B cell (primary cell): ENCODE results near the gene GORAB. TPM values are rescaled to one million over a fixed set of nuclear protein-coding genes. Genes with fewer than 3 reads are reported as not detected.

Source experiments
- ATAC-seq: fragments of 200-7000 bp; cut with Tn5 transposase; one replicate; pipeline ENCODE4 v1.10.0; 2021; ENCODE audit warnings: low read depth, mild to moderate bottlenecking, moderate number of reproducible peaks, moderate library complexity
- CTCF ChIA-PET: fragments of 350-600 bp; sonication (Branson Sonifier 250); formaldehyde crosslinking; loops from one replicate; lab custom pipeline; 2021; ENCODE audit warnings: antibody characterized with exemption, inconsistent platforms; lab: Charles Lee
- POLR2A ChIA-PET: fragments of 350-600 bp; sonication (Branson Sonifier 250); formaldehyde crosslinking; loops from one replicate; lab custom pipeline; 2021; ENCODE audit warnings: antibody characterized with exemption; lab: Charles Lee
- DNase-seq: peaks from one replicate; pipeline ENCODE4 v3.0.0; 2013
- H2AFZ ChIP-seq: 2 replicates; pipeline ENCODE4 v1.6.1; 2012; ENCODE audit warnings: mild to moderate bottlenecking, low read depth, low read length; ENCODE audit not compliant: insufficient read depth, poor library complexity, severe bottlenecking
- H3K27ac ChIP-seq, 2 donors: 1 replicate in 1 of 2; 2 replicates in 1 of 2; pipeline ENCODE4 v1.5.1; 2012 to 2013; ENCODE audit warnings: low read length in 2 of 2, mild to moderate bottlenecking in 2 of 2, moderate library complexity in 1 of 2
- H3K27me3 ChIP-seq, 4 experiments: fragments of 200-600 bp in 1 of 4; sonication (generic) in 1 of 4; replicated peaks in 1 of 4; 1 replicate in 2 of 4; 2 replicates in 2 of 4; pipeline versions ENCODE4 v1.6.1 to v1.7.0; 2013 to 2016; ENCODE audit warnings: low read length in 3 of 4, mild to moderate bottlenecking in 2 of 4, mixed read lengths in 1 of 4, moderate library complexity in 1 of 4; ENCODE audit not compliant: insufficient read depth in 4 of 4, control insufficient read depth in 3 of 4; ENCODE audit errors: control extremely low read depth in 1 of 4
- H3K36me3 ChIP-seq, 2 experiments: replicated peaks in 1 of 2; 1 replicate in 1 of 2; 2 replicates in 1 of 2; pipeline versions ENCODE4 v1.6.1 to v1.7.1; 2013; ENCODE audit warnings: low read length in 1 of 2; ENCODE audit not compliant: insufficient read depth in 2 of 2, control insufficient read depth in 1 of 2; ENCODE audit errors: control extremely low read depth in 1 of 2, extremely low read depth in 1 of 2
- H3K4me1 ChIP-seq, 2 donors: fragments of 200-600 bp in 1 of 2; sonication (generic) in 1 of 2; 1 replicate in 1 of 2; 2 replicates in 1 of 2; pipeline versions ENCODE4 v1.5.1 to v1.6.1; 2013 to 2017; ENCODE audit warnings: low read length in 2 of 2; ENCODE audit not compliant: control insufficient read depth in 2 of 2, insufficient read depth in 2 of 2
- H3K4me2 ChIP-seq: replicated peaks from 2 replicates; pipeline ENCODE3; 2012; ENCODE audit warnings: mild to moderate bottlenecking, low read depth, low read length; ENCODE audit not compliant: poor library complexity, severe bottlenecking
- H3K4me3 ChIP-seq, 5 experiments: fragments of 200-600 bp in 1 of 5; sonication (generic) in 1 of 5; 1 replicate in 3 of 5; 2 replicates in 2 of 5; pipeline versions ENCODE4 v1.5.1 to v1.7.0; 2011 to 2016; ENCODE audit warnings: low read length in 4 of 5, mild to moderate bottlenecking in 4 of 5, low read depth in 2 of 5, control low read depth in 1 of 5, moderate library complexity in 1 of 5; ENCODE audit not compliant: insufficient read depth in 1 of 5; ENCODE audit errors: control extremely low read depth in 1 of 5, extremely low read depth in 1 of 5
- H3K79me2 ChIP-seq: fragments of 200-600 bp; sonication (generic); one replicate; pipeline ENCODE4 v1.6.0; 2016; ENCODE audit warnings: low read length; ENCODE audit not compliant: control insufficient read depth, insufficient read depth
- H3K9ac ChIP-seq: fragments of 200-600 bp; sonication (generic); 2 replicates; pipeline ENCODE4 v1.6.1; 2017; ENCODE audit warnings: mild to moderate bottlenecking, low read length, moderate library complexity
- H3K9me3 ChIP-seq, 3 donors: one replicate each; pipeline versions ENCODE4 v1.6.1 to v1.7.1; 2013; ENCODE audit warnings: low read length in 2 of 3; ENCODE audit not compliant: control insufficient read depth in 2 of 3, insufficient read depth in 1 of 3; ENCODE audit errors: control extremely low read depth in 1 of 3
- H4K20me1 ChIP-seq: 2 replicates; pipeline ENCODE4 v1.6.0; 2012; ENCODE audit warnings: mild to moderate bottlenecking, low read length; ENCODE audit not compliant: insufficient read depth, control insufficient read depth, poor library complexity, severe bottlenecking
- H3K27ac Mint-ChIP-seq: one replicate; pipeline ENCODE4 v1.8.0; 2021; ENCODE audit warnings: mixed read lengths
- H3K27me3 Mint-ChIP-seq: one replicate; pipeline ENCODE4 v1.8.0; 2021; ENCODE audit warnings: mixed read lengths
- H3K4me1 Mint-ChIP-seq: one replicate; pipeline ENCODE4 v1.8.0; 2021; ENCODE audit warnings: mixed read lengths
- H3K4me3 Mint-ChIP-seq: one replicate; pipeline ENCODE4 v1.8.0; 2021; ENCODE audit warnings: mixed read lengths
- H3K9me3 Mint-ChIP-seq: one replicate; pipeline ENCODE4 v1.8.0; 2022; ENCODE audit warnings: mixed read lengths; ENCODE audit not compliant: insufficient read depth
- CTCF ChIP-seq: fragments of 200-600 bp; IDR thresholded peaks from one replicate; pipeline ENCODE4 v1.8.0; 2022; ENCODE audit warnings: antibody characterized with exemption, mild to moderate bottlenecking
- EZH2 ChIP-seq: IDR thresholded peaks from 2 replicates; pipeline ENCODE4 v1.6.1; 2012; ENCODE audit warnings: borderline replicate concordance, low read depth, mild to moderate bottlenecking, moderate library complexity, low read length; ENCODE audit not compliant: insufficient read depth, poor library complexity, severe bottlenecking
- WGBS: methylation state at CpG from one replicate; pipeline ENCODE4 v1.1.5; 2013; ENCODE audit warnings: missing lambda C conversion rate; ENCODE audit not compliant: insufficient coverage; 5-methylcytosine and 5-hydroxymethylcytosine counted together
- intact Hi-C: fragments of 100-400 bp; cut with micrococcal nuclease; formaldehyde crosslinking; loops from one replicate; pipeline ENCODE4 v1.10.0; 2022
- polyA plus RNA-seq: library from polyadenylated mRNA; depleted of rRNA; stranded (reverse); fragments of >200 nt; gene quantifications from 2 replicates; pipeline ENCODE4 v1.2.3, GENCODE V29; 2012
- total RNA-seq, 2 donors: library from RNA; stranded (reverse); fragments of 120-200 nt in 1 of 2; gene quantifications; 1 replicate in 1 of 2; 2 replicates in 1 of 2; pipeline versions ENCODE4 v1.2.3 to v1.2.4, GENCODE V29; 2013 to 2022

Gene GORAB
- total and polyA plus RNA-seq, 2 donors (not counting 1 experiment from before 2014, with no cell fraction given), result 15.1 to 24.2 TPM

GRCh38 chr1:170594066-170594626, 62.2 kb downstream of the GORAB start:
- Histone ChIP-seq H3K27ac (no peak overlapping the region), H3K4me1 (no peaks in the 10 kb centered on the region), H3K4me2 (no peak overlapping the region), H3K27me3 (peaks cover 0 to 2% (median 0%) of the 10 kb centered on the region in 4 experiments), H3K9ac (no peak overlapping the region), H3K4me3 (no peak overlapping the region), H4K20me1 (no peaks in the 10 kb centered on the region), H3K79me2 (no peaks in the 10 kb centered on the region), H3K9me3 (peaks cover 0 to 10% (median 3%) of the 10 kb centered on the region in 3 donors), H2AFZ (no peak overlapping the region), H3K36me3 (no peaks in the 10 kb centered on the region)
- H3K9me3 Mint-ChIP-seq, result peaks cover 18% of the 10 kb centered on the region
- no peak for ATAC-seq
- ChIA-PET CTCF (no interaction called here), POLR2A (no interaction called here)
- no peaks in the 10 kb centered on the region for H3K4me1 Mint-ChIP-seq
- H3K27ac Mint-ChIP-seq, result no peak overlapping the region
- peaks cover 26% of the 10 kb centered on the region for H3K27me3 Mint-ChIP-seq
- DNase-seq, result no peak
- H3K4me3 Mint-ChIP-seq, result no peak overlapping the region
- TF ChIP-seq EZH2 (no peak), CTCF (no peak)
- WGBS, result 84% methylated on average over 5 of the region's 5 CpGs
- intact Hi-C loops, result no loop called here

- ChIA-PET POLR2A (no interaction called here), CTCF (no interaction called here)
- Histone ChIP-seq H4K20me1 (no peaks in the 10 kb centered on the region), H3K79me2 (no peaks in the 10 kb centered on the region), H3K9ac (no peak overlapping the region), H3K4me3 (no peak overlapping the region), H3K4me1 (no peaks in the 10 kb centered on the region), H3K36me3 (no peaks in the 10 kb centered on the region), H3K27ac (no peak overlapping the region), H3K9me3 (peaks cover 0 to 13% (median 10%) of the 10 kb centered on the region in 3 donors), H2AFZ (no peak overlapping the region), H3K4me2 (no peak overlapping the region), H3K27me3 (no peaks in the 10 kb centered on the region)
- peaks cover 18% of the 10 kb centered on the region for H3K9me3 Mint-ChIP-seq
- H3K4me1 Mint-ChIP-seq, result no peaks in the 10 kb centered on the region
- intact Hi-C loops, result no loop called here
- TF ChIP-seq CTCF, result no peak
- TF ChIP-seq EZH2, result no peak
- H3K4me3 Mint-ChIP-seq, result no peak overlapping the region
- no peak overlapping the region for H3K27ac Mint-ChIP-seq
- DNase-seq (no peak), ATAC-seq (no peak)
- peaks cover 10% of the 10 kb centered on the region for H3K27me3 Mint-ChIP-seq
- 57% methylated on average over 1 of the region's 5 CpGs for WGBS
These were observed 64.7 kb downstream of the GORAB start for GRCh38 chr1:170596701-170597100.
